Mucosa of gallbladder (tissue), 1 donor: Measurements from ENCODE around the gene ANKRD31. TPM values are rescaled to one million over a fixed set of nuclear protein-coding genes. Genes with fewer than 3 reads are reported as not detected.
"Not testable (repeated sequence)": the region's sequence is repeated elsewhere in the genome, so short reads cannot be mapped to it uniquely, and the experiment has no call there.

Experiments
- DNase-seq: peaks from one replicate; pipeline ENCODE4 v3.0.0-alpha.2; 2020; ENCODE audit warnings: low spot score
- total RNA-seq: library from RNA; stranded (reverse); gene quantifications from one replicate; pipeline ENCODE4 v1.2.1, GENCODE V29; 2021
- donor health status: DM: no; HTN: no; CAD: no.

The ANKRD31 gene, protein sequence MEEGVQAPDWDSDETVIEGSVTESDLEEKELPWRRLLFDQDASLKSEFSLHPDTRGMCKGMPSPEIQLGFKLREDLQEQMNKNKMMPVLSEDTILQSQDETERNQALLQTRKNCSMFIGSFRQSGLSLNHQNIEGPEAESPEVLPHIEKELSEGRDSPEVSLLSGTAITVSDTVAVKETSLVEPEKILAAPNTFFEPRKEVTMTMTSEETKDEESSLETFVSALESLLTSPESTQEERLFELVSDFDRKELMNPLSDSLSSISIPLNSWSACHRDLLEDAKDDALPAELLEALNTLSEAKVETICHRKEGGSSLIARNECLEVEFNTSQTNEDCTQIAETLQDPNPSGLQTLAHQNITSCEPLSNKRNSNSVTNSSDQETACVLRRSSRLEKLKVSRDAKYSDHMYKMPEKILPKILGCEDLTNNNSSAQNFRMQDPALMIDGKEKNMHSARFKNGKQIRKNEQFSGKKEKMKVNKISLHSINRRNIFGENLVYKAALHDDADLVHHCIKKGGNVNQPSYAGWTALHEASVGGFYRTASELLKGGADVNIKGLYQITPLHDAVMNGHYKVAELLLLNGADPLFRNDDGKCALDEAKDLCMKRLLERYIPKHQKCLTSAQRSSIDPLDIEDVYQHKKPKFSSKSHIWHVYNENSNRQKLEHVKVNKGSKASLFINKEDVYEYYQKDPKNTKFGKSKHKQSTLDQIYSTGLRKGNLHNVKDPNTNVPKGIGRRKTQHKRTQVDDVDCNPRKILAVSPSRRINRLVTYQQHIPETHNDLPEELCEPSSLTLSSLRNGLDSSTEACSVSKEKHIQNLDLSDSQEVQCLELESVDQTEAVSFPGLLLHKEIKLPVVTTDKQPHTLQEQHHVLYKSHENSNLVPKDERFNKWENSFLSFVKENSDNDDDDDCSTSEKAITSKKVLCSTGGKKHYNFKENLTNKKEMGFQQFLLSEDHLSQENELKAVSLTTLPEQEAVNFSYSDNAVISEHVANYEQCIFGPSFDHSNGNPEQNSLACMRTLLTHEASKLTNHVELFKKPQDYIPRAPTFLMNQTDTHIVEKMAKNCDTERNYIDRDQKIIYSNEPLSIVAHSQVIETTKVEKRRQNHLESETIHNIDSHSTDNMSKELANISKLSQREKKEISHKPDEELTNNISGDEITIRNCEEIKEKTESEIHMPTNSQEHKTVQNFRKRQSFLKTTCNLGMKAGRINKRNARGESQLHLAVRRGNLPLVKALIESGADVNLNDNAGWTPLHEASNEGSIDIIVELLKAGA (N-terminal part only)
- 0.17 TPM for total RNA-seq

DNA sequence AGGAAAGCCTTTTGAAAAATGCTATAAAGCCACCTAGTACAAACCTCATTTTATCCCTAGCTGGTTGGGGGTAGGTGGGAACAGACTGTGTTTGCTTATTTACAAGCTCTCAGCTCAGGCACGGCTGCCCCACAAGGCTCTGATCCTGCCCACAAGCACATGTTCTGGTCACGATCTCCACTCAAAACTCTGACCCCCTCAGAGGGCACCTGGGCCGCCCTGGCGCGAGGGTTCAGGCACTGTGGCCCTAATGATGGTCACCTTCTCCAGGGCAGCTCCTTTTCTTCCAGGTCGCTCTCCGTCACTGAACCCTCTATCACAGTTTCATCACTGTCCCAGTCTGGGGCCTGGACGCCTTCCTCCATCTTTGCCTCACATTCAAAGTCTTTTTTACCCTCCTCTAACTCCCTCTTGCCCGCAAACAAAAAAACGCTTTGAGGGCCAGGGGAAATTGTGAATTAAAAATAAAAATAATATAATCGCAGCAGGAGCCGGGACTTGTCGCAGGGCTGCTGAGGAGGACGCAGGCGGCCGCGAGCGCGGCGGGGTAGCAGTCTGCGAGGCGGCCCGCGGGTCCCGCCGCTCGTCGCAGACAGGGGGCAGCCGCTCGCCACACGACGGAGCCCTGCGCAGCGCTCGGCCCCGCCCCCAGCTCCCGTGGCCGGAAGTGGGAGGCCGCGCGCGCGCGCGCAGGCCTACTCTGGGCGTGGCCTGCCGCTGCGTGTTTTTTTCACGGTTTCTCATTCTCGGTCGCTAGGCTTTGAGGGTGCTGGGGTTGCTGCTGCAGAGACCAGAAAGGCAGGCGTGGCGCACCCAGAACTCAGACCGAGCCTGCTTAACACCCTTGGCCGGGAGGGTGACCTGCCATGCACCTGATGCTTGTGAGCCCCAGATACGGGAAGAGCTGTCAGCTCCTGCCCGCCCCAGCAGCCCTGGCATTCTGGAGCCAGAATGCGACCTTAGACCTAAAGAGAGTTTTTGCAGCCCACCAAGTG lies at the start of gene ANKRD31:
TSS of gene ANKRD31 (minus strand) at position 557 of the 995 bp plus-strand sequence. CDS start at position 365, 192 bp downstream.
- DNase-seq: peak; percentile 88

DNA sequence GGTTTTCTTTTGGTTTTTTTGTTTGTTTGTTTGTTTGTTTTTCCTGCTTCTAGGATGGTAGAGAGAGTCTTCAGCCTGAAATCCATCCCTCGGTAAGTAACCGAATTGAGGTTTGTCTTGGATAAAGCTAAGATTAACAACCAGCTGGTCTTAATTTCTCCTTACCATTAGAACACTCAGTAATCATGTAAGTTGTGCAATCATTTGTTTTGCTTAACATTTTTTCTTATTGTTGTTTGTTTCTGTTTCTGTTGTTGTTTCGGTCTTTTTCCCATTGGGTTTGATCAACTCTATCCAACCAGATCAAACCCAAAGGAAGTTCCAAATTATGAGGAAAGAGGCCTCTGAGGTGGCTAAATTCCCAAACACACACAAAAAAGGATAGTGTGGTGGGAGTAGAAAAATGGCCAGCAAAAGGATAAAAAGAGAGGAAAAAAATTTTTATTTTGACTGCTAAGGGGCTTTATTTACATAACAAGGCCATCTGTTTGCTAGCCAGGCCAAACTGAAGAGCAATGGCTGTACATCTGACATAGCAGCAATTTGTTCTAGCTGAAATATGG lies 49.6 kb upstream of the ANKRD31 start:
- DNase-seq: no peak

DNA sequence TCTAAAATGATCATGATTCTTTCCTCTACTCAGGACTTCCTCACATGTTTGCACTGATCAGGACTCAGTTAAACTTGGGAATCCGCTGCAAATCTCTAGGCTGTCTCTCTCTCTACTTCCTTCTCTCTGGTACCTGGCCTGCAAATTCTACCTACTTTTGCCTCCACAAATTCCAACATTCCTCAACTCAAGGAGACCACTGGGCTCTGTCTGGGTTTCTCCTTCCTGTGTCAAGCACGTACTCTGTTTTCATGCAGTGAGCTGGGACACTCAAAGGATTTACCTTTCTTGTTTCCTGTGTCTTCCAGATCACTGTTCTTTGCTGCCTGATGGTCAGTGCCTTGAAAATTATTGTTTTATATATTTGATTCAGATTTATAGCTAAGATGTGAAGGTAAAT lies 45.9 kb upstream of the ANKRD31 start:
- no peak for DNase-seq

DNA sequence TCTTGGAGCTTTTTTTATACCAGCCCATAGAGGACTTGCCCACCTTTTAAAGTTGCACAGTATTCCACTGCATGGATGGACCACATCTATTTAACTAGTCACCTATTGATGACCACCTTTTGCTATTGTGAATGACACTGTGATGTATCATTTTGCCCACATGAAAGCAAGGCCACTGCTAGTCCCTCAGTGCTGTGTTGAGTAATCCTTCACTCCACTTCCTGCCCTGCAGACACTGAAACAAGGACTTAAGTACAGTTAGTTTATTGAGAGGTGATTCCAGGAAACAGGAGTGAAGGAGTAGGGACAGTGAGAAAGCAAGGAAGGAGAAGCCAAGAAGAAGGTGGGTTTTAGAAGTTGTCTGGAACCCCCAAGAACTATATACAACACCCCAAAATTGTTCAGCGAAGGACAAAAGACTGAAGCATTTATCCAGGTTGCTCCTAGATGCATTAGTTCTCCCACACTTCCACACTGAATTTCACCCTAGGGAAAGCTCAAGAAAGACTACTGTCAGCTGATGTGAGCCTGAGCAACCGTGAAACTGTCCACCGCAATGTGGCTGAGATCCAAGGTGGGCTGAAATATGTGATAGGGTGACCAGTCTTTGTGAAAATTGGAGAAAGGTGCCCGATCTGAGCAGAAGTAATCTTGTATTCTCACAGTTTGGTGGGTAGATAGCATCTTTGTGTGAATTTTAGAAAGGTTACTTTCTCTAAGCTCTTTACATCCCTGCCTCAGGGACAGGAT lies 45.2 kb upstream of the ANKRD31 start:
- DNase-seq: no peak

DNA sequence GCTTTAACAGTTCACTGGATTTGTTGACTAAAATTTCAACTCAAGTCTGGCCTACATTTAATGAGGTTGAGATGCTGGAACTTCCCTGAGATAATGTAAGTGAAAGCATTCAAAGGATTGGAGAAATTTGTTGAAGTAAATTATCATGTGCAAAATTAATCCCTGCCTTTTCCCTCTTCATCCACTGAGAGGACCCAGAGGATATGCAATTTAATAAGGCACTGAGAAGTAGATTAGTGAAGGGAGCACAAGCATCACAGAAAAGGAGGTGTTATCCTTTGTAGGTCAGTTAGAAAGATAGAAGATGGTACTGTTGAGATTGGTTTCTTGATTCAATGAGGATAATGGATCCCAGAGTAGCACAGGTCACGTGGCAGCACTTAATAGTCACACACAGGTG lies 42.6 kb upstream of the ANKRD31 start:
- DNase-seq: no peak

DNA sequence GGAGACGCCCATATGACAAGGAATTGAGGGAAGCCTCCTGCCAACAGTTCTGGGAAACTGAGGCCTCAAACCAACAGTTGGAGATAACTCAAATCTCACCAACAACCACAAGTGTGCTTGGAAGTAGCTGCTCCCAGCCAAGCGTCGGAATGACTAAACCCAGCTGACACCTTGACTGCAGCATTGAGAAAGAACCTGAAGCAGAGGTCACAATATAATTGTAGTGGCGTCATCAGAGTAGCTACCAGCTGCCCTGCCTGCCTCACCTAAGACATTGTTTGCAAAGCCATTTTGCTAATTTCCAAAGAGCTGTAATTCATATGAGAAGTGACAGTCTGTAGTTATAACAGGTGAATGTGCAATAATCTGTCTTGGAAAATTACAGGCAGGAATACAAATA lies 40.8 kb upstream of the ANKRD31 start:
- DNase-seq: no peak

DNA sequence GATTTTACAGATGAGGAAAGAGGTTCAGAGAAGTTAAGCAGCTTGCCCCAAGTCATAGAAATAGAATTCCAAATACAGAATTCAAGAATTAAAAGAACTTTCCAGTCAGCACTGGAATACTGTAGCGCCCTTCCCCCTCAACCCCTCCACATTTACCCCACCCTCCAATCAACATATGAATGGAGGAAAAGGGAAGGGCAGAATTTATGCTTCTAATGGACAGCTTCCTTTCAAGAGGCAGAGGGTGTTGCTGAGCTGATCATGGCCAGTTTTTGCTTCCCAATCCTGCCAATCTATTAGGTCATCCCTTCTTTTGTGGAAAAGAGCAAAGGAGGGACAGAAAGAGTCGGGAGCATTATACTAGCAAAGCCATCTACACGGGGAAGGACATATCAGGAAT lies 39.1 kb upstream of the ANKRD31 start:
- DNase-seq: no peak

DNA sequence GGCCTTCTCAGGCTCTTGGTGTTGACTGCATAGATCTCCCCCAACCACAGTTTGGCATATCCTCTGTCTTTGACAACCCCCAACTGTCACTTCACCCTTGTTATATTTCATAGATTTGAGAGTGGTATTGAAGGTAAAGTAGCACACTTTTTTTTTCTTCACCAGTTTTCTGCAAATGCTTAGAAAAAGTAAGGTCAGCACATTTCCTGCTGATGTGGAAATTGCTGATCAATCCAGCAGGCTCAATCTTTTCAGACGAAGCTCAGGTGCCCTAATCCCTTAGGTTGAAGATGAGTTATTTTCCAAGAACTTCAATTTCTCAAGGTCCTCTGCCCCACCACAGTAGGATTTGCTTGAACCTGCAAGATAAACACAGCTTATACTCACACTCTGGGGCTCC lies 38.5 kb upstream of the ANKRD31 start:
- DNase-seq: no peak

DNA sequence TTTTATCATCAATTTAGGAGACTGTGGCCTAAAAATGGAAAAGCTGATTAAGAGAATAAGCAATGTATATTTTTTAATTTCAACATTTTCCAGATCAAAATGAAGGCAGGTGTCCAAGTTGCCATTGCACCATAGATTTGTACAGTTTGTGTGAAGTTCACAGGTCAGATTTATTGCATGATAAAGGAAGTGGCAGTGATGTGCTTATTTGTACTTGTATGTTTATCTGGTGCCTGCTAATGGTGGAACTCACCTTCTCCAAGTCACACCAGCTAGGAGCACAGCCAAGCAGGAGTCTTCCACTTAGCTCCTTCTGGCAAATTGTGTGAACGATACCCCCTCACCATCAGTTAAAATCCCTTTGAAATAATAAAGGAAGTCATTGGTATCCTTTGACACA lies 37.8 kb upstream of the ANKRD31 start:
- no peak for DNase-seq

DNA sequence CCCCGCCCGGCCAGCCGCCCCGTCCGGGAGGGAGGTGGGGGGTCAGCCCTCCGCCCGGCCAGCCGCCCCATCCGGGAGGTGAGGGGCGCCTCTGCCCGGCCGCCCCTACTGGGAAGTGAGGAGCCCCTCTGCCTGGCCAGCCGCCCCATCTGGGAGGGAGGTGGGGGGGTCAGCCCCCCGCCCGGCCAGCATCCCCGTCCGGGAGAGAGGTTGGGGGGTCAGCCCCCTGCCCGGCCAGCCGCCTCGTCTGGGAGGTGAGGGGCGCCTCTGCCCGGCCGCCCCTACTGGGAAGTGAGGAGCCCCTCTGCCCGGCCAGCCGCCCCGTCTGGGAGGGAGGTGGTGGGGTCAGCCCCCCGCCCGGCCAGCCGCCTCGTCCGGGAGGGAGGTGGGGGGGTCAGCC lies 33.9 kb upstream of the ANKRD31 start:
- DNase-seq: not testable (repeated sequence)

DNA sequence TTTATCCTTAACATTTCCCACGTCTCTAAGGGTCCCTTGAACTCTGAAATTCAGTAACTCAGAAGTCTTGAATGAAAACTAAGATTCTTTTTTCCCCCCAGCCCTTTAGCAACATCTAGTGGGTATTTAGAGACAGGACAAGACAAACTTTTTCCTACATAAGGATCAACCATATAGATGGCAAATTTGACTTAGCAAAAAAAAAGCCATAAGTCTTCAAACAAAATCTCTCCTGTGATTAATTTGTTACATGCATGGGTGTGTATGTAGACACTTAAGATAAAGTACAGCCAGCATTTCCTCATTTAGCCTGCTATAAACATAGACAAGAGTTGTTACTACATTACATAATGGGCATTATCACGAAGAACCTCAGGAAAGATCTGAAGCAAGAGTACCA lies 29.1 kb upstream of the ANKRD31 start:
- no peak for DNase-seq

DNA sequence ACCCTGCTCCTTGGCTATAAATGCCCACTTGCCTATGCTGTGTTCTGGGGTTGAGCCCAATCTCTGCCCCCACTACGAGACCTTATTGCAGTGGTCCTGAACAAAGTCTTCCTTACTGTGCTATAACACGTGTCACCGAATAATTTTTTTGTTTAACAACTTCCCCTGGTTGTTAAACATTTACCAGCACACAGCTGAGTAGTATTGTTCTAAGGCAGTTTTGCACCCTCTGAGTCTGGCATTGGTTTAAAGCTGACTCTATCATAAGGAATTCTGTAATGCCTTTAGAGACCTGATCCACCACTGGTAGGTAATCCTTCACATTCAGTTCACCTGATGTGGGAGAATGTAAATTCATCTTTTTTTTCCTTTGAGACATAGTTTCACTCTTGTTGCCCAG lies 25.6 kb upstream of the ANKRD31 start:
- no peak for DNase-seq

DNA sequence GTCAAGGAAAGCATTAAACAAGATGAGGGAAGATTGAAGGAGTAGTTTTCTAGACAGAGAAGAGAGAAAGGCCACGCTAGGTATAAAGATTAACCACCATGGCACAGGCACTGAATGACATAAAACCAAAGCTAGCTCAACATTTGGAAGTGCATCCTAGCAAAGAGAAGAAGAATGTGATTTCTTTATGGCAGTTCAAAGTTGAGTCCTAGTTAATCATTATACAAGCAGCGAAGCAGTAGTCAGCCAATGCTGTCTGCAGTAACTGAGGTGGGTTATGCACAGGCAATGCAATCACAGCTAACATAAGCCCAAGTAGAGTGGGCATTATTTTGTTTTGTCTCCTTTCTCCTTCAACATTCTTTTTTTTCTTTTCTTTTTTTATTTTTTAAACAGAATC lies 24.0 kb upstream of the ANKRD31 start:
- no peak for DNase-seq

DNA sequence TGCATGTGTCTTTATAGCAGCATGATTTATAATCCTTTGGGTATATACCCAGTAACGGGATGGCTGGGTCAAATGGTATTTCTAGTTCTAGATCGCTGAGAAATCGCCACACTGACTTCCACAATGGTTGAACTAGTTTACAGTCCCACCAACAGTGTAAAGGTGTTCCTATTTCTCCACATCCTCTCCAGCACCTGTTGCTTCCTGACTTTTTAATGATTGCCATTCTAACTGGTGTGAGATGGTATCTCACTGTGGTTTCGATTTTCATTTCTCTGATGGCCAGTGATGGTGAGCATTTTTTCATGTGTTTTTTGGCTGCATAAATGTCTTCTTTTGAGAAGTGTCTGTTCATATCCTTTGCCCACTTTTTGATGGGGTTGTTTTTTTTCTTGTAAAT lies 13.8 kb upstream of the ANKRD31 start:
- DNase-seq: not testable (repeated sequence)

DNA sequence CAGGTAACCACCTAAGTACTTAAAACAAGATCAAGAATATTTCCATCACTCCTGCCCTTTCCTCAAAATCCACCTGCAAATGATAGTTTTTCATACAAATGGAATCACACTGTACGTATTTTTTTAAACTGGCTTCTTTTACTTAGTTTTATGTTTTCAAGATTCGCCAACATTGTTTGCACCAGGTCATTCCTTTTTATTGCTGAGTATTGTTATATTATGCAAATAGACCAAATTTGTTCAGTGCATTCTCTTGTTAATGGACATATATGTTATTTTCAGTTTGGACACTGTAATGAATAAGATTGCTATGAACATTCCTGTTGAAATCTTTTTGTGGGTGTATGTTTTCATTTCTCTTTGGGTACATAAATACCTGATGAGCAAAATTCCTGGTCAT lies 8.3 kb upstream of the ANKRD31 start:
- DNase-seq: no peak

DNA sequence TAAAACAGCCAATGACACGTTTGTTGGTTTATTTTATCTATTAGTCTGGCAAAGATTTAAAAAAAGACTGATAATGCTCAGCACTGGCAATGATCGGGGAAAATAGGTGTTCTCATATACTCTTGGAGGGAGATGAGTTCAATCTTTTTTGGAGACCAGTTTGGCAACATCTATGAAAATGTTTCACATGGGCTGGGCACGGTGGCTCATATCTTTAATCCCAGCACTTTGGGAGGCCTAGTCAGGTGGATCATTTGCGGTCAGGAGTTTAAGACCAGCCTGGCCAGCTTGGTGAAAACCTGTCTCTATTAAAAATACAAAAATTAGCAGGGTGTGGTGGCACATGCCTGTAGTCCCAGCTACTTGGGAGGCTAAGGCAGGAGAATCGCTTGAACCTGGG lies 6.8 kb upstream of the ANKRD31 start:
- no peak for DNase-seq

DNA sequence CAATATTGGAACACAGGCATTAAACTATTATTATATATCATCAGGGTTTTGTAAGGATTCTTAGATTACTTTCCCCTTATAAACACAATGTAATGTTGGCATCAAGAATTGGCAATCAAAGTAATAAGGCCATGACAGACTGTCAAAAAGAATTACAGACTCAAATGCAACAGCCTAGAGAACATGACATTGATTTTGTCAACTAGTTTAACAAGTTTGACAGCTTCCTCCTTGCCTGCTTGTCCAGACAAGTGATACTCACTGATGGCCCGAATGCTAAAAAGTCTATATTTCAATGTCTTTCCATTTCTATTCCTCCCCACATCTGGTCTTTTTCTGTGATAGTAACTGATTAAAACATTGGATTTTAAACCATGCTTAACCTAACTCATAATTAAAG lies 6.4 kb upstream of the ANKRD31 start:
- DNase-seq: no peak

DNA sequence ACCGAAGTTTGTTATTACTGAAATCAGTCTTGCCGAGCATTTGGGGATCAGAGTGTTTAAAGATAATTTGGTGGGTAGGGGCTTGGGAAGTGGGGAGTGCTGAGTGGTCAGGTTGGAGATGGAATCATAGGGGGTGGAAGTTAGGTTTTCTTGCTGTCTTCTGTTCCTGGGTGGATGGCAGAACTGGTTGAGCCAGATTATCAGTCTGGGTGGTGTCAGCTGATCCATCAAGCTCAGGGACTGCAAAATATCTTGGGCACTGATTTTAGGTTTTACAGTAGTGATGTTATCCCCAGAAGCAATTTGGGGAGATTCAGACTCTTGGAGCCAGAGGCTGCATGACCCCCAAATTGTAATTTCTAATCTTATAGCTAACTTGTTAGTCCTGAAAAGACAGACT lies 5.4 kb upstream of the ANKRD31 start:
- DNase-seq: no peak

DNA sequence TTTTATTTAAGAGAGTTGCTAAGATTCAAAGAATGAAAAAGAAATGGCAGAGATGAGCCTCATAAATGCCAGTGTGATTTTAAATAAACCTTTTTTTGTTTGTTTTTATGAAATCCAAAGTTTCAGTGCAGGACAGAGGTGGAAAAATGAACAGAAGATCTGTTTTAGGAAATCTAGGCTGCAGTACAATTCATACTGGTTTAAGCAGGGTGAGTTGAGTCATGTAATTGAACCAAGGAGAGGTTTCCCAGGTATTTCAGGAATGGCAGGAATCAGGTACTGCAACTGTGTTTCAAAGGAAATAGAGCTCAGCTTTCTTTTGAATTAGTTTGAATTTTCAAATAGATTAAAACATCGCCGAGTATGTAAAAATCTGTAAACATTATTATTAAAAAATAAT lies 3.0 kb upstream of the ANKRD31 start:
- DNase-seq: no peak

DNA sequence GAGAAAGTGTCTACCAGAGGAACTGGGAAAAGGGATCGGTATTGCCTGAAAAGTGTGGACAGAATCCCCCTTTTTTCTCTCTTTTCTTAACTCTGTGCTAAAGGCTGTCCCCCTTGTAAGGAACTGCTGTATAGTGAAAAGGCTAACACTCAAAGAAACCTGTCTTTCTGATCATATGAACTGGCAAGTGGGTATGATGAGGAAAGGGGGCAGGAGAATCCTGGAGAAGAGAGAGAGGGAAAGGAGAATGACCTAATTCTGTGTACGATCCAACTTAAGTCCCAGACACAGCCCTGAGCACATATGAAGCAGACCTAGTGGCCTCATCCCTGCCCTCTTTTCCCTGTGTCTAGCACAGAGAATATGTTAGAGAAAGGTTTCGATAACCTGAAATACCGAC lies 967 bp downstream of the ANKRD31 start:
- no peak for DNase-seq
